ENCODE results near the gene MGRN1.

DNA sequence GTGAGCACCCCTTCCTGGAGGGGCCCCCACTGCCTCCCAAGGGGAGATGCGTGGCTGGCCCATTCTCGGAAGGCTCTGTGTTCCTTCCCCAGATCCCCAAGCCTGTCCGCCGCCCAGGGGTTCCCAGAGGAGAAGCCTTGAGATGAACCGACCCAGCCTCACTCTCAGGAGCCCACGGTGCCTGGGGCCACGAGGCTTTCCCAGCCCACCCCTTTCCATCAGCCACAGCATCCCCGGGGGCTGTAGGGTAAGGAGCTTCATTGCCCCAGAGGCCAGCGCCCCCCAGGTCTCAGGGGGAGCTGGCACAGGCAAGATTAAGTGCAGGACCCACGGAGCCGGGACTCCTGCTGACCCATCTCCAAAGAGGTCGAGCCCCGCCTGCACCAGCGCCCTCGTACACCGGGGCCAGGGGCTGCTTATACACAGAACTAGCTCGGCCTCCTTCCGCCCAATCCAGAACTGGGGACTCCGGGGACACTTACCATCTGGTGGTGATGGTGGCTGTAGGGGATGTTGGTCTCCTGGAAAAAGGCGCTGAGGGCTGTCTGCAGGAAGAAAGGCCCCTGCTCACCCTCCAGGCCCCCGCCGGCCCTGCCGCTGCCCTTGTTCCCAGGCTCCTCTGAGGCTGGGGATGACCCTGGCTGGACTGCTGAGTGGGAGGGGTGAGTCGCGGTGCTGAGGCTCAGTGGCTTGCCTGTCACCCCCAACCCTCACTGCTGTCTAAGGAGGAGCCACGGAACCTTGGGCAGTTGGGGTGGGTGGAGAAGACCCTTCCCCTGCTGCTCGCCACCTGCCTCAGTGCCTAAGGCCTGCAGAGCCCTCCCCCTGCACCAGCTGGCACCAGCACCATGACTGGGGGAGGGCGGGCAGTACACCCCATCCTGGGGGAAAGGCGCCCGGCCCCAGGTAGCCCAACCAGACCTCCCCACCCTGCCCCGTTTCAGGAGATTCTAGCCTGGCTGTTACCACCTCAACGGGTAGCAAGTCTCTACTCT lies 14.3 kb upstream of the MGRN1 start:
- no peak for TF ChIP-seq EZH2 (IDR thresholded peaks at IDR 0.05; ENCODE audit: borderline replicate concordance, low read depth, low read length, poor library complexity, severe bottlenecking)
- TF ChIP-seq, protein P1, sequence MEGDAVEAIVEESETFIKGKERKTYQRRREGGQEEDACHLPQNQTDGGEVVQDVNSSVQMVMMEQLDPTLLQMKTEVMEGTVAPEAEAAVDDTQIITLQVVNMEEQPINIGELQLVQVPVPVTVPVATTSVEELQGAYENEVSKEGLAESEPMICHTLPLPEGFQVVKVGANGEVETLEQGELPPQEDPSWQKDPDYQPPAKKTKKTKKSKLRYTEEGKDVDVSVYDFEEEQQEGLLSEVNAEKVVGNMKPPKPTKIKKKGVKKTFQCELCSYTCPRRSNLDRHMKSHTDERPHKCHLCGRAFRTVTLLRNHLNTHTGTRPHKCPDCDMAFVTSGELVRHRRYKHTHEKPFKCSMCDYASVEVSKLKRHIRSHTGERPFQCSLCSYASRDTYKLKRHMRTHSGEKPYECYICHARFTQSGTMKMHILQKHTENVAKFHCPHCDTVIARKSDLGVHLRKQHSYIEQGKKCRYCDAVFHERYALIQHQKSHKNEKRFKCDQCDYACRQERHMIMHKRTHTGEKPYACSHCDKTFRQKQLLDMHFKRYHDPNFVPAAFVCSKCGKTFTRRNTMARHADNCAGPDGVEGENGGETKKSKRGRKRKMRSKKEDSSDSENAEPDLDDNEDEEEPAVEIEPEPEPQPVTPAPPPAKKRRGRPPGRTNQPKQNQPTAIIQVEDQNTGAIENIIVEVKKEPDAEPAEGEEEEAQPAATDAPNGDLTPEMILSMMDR (conservative IDR thresholded peaks at IDR 0.05; ENCODE audit: low read depth, low read length): no peak
